HG03060 (cell line): ENCODE results near the gene PLK3.
"Not testable (repeated sequence)": the region's sequence is repeated elsewhere in the genome, so short reads cannot be mapped to it uniquely, and the experiment has no call there.

Experiments used
- ATAC-seq: cut with Tn5 transposase; IDR thresholded peaks from one replicate; pipeline ENCODE4 v1.9.1; 2021; ENCODE audit warnings: low read depth, moderate number of reproducible peaks; ENCODE audit not compliant: unreplicated experiment

PLK3 gene

GRCh38 chr1:44808063-44808937 lies 8.1 kb downstream of the PLK3 start, which contains the start of gene BTBD19:
BTBD19 (plus strand) TSS chr1:44808523; CDS start chr1:44808821, 298 bp downstream.
- ATAC-seq = no peak

GRCh38 chr1:44808938-44809917 lies 9.1 kb downstream of the PLK3 start:
- ATAC-seq = peak; percentile 25

GRCh38 chr1:44810101-44810761 lies 10.1 kb downstream of the PLK3 start:
- no peak for ATAC-seq

- ATAC-seq = not testable (repeated sequence)
Observed at GRCh38 chr1:44810762-44811105, 10.6 kb downstream of the PLK3 start.

GRCh38 chr1:44811234-44811633 lies 11.1 kb downstream of the PLK3 start:
- ATAC-seq = no peak

GRCh38 chr1:44812822-44813543 lies 12.8 kb downstream of the PLK3 start:
- no peak for ATAC-seq

- ATAC-seq = not testable (repeated sequence)
Observed at GRCh38 chr1:44815926-44816325, 15.7 kb downstream of the PLK3 start.

- ATAC-seq = no peak
Observed at GRCh38 chr1:44817307-44817706, 17.1 kb downstream of the PLK3 start.

- no peak for ATAC-seq
Observed at GRCh38 chr1:44817771-44818495, 17.8 kb downstream of the PLK3 start.

- no peak for ATAC-seq
Observed at GRCh38 chr1:44819196-44819607, 19.0 kb downstream of the PLK3 start.

GRCh38 chr1:44819608-44820327 lies 19.6 kb downstream of the PLK3 start:
- ATAC-seq = peak; percentile 51

- no peak for ATAC-seq
Observed at GRCh38 chr1:44820328-44821239, 20.4 kb downstream of the PLK3 start.

- ATAC-seq = no peak
Observed at GRCh38 chr1:44821240-44821715, 21.1 kb downstream of the PLK3 start.

- no peak for ATAC-seq
Observed at GRCh38 chr1:44822131-44822701, 22.0 kb downstream of the PLK3 start.

GRCh38 chr1:44822981-44823451 lies 22.8 kb downstream of the PLK3 start:
- ATAC-seq = no peak

- not testable (repeated sequence) for ATAC-seq
Observed at GRCh38 chr1:44824392-44824791, 24.2 kb downstream of the PLK3 start.
